ENCODE results near the gene SLC22A1.

Gene SLC22A1

DNA sequence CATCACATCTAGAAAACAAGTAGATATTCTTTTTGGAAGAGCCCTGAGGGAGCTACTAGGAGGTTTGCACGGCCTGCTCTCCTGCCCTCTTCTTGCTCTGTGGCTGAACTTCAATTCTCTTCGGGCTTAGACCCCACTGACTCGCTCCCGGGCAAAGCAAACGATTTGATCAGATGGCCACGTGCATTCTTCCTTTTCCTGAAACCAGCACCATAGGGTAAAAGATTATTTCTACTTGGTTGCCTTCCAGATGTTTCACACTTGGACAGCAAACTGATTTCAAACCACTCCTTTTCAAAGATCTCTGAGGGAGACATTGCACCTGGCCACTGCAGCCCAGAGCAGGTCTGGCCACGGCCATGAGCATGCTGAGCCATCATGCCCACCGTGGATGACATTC lies at the start of gene SLC22A1:
Gene SLC22A1 (plus strand): TSS at position 258 of the 400 bp plus-strand sequence. CDS start 121 bp downstream, at position 379.
- Mint-ChIP-seq H3K27ac (no peak within 1 kb of the TSS), H3K4me1 (no peaks in the 10 kb centered on the region), H3K9me3 (peaks cover 2% of the 10 kb centered on the region), H3K36me3 (peaks cover 47% of the 10 kb centered on the region), H3K4me3 (no peak within 1 kb of the TSS), H3K27me3 (no peaks in the 10 kb centered on the region)
- no peak for ATAC-seq

- peaks cover 80% of the 10 kb centered on the region for H3K36me3 Mint-ChIP-seq
These were observed 48.3 kb upstream of the SLC22A1 start for GRCh38 chr6:160073272-160073671.

GRCh38 chr6:160076009-160076408 lies 45.6 kb upstream of the SLC22A1 start:
- H3K4me1 Mint-ChIP-seq, result peaks cover under 1% of the 10 kb centered on the region
- ATAC-seq, result no peak
- H3K27me3 Mint-ChIP-seq, result no peaks in the 10 kb centered on the region
- H3K36me3 Mint-ChIP-seq, result peaks cover 78% of the 10 kb centered on the region
- no peak overlapping the region for H3K4me3 Mint-ChIP-seq
- H3K27ac Mint-ChIP-seq, result no peak overlapping the region
- H3K9me3 Mint-ChIP-seq, result no peaks in the 10 kb centered on the region

More at GRCh38 chr6:160073272-160073671, 48.3 kb upstream of the SLC22A1 start:
- ATAC-seq, result no peak
- Mint-ChIP-seq H3K9me3 (no peaks in the 10 kb centered on the region), H3K4me3 (no peak overlapping the region), H3K27ac (no peak overlapping the region), H3K27me3 (no peaks in the 10 kb centered on the region), H3K4me1 (peaks cover 28% of the 10 kb centered on the region)

DNA sequence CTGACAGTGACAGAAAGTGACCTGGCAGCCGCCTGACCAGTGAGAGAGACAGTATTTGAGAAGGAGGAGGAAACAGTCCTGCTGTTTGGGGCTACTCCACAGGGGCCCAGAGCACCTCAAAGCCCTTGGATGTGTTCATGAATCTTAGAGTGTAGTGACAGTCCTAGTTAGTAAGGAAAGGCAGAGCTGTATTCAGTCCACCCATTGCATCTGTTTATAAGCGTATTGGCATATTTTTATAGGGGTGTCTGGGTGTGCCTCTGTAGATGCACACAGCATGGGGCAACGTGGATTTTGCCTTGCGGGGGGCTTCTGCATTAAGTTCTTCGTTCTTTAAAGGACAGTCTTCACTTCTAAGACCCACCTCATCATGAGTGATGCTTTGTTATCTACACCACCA lies 44.6 kb upstream of the SLC22A1 start:
- ATAC-seq, result no peak
- H3K27me3 Mint-ChIP-seq, result no peaks in the 10 kb centered on the region
- no peak overlapping the region for H3K4me3 Mint-ChIP-seq
- peaks cover 78% of the 10 kb centered on the region for H3K36me3 Mint-ChIP-seq
- H3K4me1 Mint-ChIP-seq, result no peaks in the 10 kb centered on the region
- no peaks in the 10 kb centered on the region for H3K9me3 Mint-ChIP-seq
- H3K27ac Mint-ChIP-seq, result peak overlapping the region; percentile 20

DNA sequence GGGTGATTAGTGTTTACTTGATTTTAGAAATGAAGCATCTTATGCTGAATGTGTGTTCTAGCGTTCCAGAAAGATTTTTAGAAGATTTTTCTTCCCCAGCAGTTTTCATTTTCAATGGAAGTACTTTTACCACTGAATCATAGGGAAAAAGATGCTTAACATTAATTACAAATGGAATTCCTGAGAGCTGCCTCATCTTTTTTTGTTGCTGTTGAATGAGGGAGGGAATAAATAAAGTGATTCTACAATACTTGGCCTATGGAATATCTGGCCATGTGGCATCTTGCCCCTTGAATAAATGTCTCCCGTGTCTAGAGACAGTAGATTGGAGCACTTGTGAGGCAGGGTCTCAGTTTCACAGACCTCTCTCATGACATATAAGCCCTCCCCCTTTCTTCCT lies 44.1 kb upstream of the SLC22A1 start:
- H3K4me1 Mint-ChIP-seq, result no peaks in the 10 kb centered on the region
- ATAC-seq, result no peak
- H3K9me3 Mint-ChIP-seq, result no peaks in the 10 kb centered on the region
- no peaks in the 10 kb centered on the region for H3K27me3 Mint-ChIP-seq
- no peak overlapping the region for H3K4me3 Mint-ChIP-seq
- no peak overlapping the region for H3K27ac Mint-ChIP-seq
- peaks cover 78% of the 10 kb centered on the region for H3K36me3 Mint-ChIP-seq

GRCh38 chr6:160078883-160079685 lies 42.5 kb upstream of the SLC22A1 start:
- Mint-ChIP-seq H3K4me1 (no peaks in the 10 kb centered on the region), H3K36me3 (peaks cover 78% of the 10 kb centered on the region), H3K9me3 (no peaks in the 10 kb centered on the region), H3K4me3 (no peak overlapping the region), H3K27ac (no peak overlapping the region), H3K27me3 (no peaks in the 10 kb centered on the region)
- no peak for ATAC-seq

- H3K36me3 Mint-ChIP-seq, result peaks cover 78% of the 10 kb centered on the region
- no peak overlapping the region for H3K27ac Mint-ChIP-seq
- no peaks in the 10 kb centered on the region for H3K27me3 Mint-ChIP-seq
- no peak overlapping the region for H3K4me3 Mint-ChIP-seq
- H3K9me3 Mint-ChIP-seq, result no peaks in the 10 kb centered on the region
- H3K4me1 Mint-ChIP-seq, result no peaks in the 10 kb centered on the region
- no peak for ATAC-seq
These were observed 42.0 kb upstream of the SLC22A1 start for GRCh38 chr6:160079686-160080043.

DNA sequence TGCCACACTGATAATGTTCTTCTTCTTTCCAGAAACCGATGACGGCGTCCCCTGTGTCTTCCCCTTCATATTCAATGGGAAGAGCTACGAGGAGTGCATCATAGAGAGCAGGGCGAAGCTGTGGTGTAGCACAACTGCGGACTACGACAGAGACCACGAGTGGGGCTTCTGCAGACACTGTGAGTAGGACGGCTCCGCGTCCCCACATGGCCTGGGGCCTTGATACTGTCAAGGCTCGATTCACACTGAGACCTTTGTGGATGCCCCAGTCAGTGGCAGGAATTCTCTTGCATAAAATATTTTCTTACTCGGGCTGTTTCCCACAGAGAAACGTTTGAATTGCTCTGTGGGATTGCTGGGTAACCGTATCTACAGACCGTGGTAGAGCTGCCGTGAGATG lies 41.5 kb upstream of the SLC22A1 start:
- Mint-ChIP-seq H3K27ac (no peak overlapping the region), H3K36me3 (peaks cover 79% of the 10 kb centered on the region), H3K4me1 (no peaks in the 10 kb centered on the region), H3K4me3 (no peak overlapping the region), H3K9me3 (no peaks in the 10 kb centered on the region), H3K27me3 (no peaks in the 10 kb centered on the region)
- no peak for ATAC-seq

DNA sequence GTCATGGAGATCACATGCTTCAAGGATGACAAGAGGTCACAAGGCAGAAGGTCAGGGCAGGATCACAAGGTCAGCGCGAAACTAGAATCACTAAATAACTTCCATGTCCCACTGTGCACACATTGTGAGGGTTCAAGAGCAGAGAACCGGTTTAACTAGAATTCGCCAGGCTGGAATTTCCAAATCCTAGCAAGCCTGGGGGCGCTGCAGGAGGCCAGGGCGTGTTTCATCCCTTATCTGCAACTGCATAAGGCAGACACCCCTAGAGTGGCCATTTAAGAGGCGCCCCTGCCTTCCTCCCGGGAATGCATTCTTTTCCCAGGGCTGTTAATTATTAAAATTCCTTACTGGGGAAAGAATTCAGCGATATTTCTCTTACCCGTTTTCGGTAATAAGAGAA lies 40.2 kb upstream of the SLC22A1 start:
- no peaks in the 10 kb centered on the region for H3K27me3 Mint-ChIP-seq
- H3K27ac Mint-ChIP-seq, result no peak overlapping the region
- no peaks in the 10 kb centered on the region for H3K9me3 Mint-ChIP-seq
- H3K4me3 Mint-ChIP-seq, result no peak overlapping the region
- no peaks in the 10 kb centered on the region for H3K4me1 Mint-ChIP-seq
- H3K36me3 Mint-ChIP-seq, result peaks cover 92% of the 10 kb centered on the region
- ATAC-seq, result no peak

DNA sequence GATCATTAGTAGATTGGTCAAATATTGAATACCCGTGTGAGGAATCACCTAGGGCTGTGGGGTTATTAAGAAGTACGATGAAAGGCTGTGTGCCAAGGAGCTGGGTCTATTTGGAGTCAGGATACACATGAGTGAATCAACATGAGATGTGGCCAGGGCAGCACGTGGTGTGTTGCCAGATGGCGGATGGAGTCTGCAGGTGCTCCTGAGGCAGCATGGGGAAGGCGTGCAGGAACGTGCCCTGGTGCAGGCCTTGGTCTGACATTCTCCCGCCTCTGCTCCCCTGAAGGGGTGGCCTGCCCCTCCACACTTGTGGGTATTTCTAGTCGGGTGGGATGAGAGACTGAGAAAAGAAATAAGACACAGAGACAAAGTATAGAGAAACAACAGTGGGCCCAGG lies 39.0 kb upstream of the SLC22A1 start:
- no peaks in the 10 kb centered on the region for H3K9me3 Mint-ChIP-seq
- H3K4me3 Mint-ChIP-seq, result no peak overlapping the region
- no peaks in the 10 kb centered on the region for H3K4me1 Mint-ChIP-seq
- peaks cover 89% of the 10 kb centered on the region for H3K36me3 Mint-ChIP-seq
- no peak overlapping the region for H3K27ac Mint-ChIP-seq
- ATAC-seq, result no peak
- H3K27me3 Mint-ChIP-seq, result no peaks in the 10 kb centered on the region

- Mint-ChIP-seq H3K27ac (no peak overlapping the region), H3K9me3 (no peaks in the 10 kb centered on the region), H3K27me3 (no peaks in the 10 kb centered on the region), H3K36me3 (peaks cover 87% of the 10 kb centered on the region), H3K4me1 (no peaks in the 10 kb centered on the region), H3K4me3 (no peak overlapping the region)
- ATAC-seq, result no peak
These were observed 37.3 kb upstream of the SLC22A1 start for GRCh38 chr6:160084198-160084776.

DNA sequence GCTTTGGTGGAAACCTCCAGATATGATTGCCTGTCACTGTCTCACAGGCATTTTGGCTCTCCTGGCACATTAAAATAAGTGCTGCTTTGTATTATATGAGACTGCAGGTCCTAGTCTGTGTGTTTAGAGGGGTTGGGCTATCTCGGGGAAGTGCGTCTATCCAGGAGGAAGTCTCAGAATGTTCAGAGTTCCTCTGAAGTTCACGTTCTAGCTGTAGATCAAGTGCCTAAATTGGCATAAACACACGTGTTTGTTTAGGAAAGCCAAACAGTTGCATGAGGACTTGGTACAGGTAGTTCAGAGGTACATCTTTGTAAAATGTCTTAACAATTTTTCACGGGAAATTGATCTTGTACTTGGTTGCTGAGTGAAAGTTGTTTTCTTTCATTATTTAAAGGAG lies 36.4 kb upstream of the SLC22A1 start:
- H3K4me3 Mint-ChIP-seq, result no peak overlapping the region
- H3K4me1 Mint-ChIP-seq, result no peaks in the 10 kb centered on the region
- no peak overlapping the region for H3K27ac Mint-ChIP-seq
- H3K27me3 Mint-ChIP-seq, result no peaks in the 10 kb centered on the region
- ATAC-seq, result no peak
- peaks cover 87% of the 10 kb centered on the region for H3K36me3 Mint-ChIP-seq
- no peaks in the 10 kb centered on the region for H3K9me3 Mint-ChIP-seq

- Mint-ChIP-seq H3K27me3 (no peaks in the 10 kb centered on the region), H3K36me3 (peaks cover 86% of the 10 kb centered on the region), H3K27ac (no peak overlapping the region), H3K4me3 (no peak overlapping the region), H3K9me3 (no peaks in the 10 kb centered on the region), H3K4me1 (no peaks in the 10 kb centered on the region)
- ATAC-seq, result no peak
These were observed 35.7 kb upstream of the SLC22A1 start for GRCh38 chr6:160085713-160086505.

GRCh38 chr6:160086754-160087153 lies 34.9 kb upstream of the SLC22A1 start:
- Mint-ChIP-seq H3K4me3 (no peak overlapping the region), H3K36me3 (peaks cover 77% of the 10 kb centered on the region), H3K27ac (no peak overlapping the region), H3K4me1 (no peaks in the 10 kb centered on the region), H3K9me3 (no peaks in the 10 kb centered on the region), H3K27me3 (no peaks in the 10 kb centered on the region)
- ATAC-seq, result no peak

- Mint-ChIP-seq H3K27ac (no peak overlapping the region), H3K27me3 (no peaks in the 10 kb centered on the region), H3K4me3 (no peak overlapping the region), H3K4me1 (no peaks in the 10 kb centered on the region), H3K9me3 (no peaks in the 10 kb centered on the region), H3K36me3 (peaks cover 72% of the 10 kb centered on the region)
- no peak for ATAC-seq
These were observed 33.4 kb upstream of the SLC22A1 start for GRCh38 chr6:160088069-160088783.
